Keratinocyte (primary cell): ENCODE data around the gene ATG14. TPM values are rescaled to one million over a fixed set of nuclear protein-coding genes. Genes with fewer than 3 reads are reported as not detected.

Experiments
- DNase-seq: peaks from one replicate; pipeline ENCODE4 v3.0.0-alpha.2; 2011; ENCODE audit warnings: low read depth, missing footprints, low spot score
- FAIRE-seq: peaks from 2 replicates; lab custom pipeline; 2011; peaks lifted over from hg19 to GRCh38; lab: Jason Lieb, UNC
- H2AFZ ChIP-seq: 2 replicates; pipeline ENCODE4 v1.6.0; 2012; ENCODE audit warnings: low read length, control low read depth, inconsistent platforms; ENCODE audit not compliant: control insufficient read depth
- H3K27ac ChIP-seq: 2 replicates; pipeline ENCODE4 v1.5.1; 2011; ENCODE audit warnings: low read length; ENCODE audit not compliant: control insufficient read depth, insufficient read depth
- H3K27me3 ChIP-seq: 3 replicates; pipeline ENCODE4 v1.6.0; 2011; ENCODE audit warnings: low read length; ENCODE audit not compliant: control insufficient read depth, insufficient read depth; ENCODE audit errors: extremely low read depth
- H3K36me3 ChIP-seq, 2 experiments: 2 replicates in 1 of 2; 3 replicates in 1 of 2; pipeline ENCODE4 v1.5.1; 2011; ENCODE audit warnings: low read length in 2 of 2, mild to moderate bottlenecking in 1 of 2; ENCODE audit not compliant: control insufficient read depth in 2 of 2, insufficient read depth in 2 of 2; ENCODE audit errors: extremely low read depth in 1 of 2
- H3K4me1 ChIP-seq: 3 replicates; pipeline ENCODE4 v1.5.1; 2011; ENCODE audit warnings: low read length; ENCODE audit not compliant: control insufficient read depth, insufficient read depth; ENCODE audit errors: extremely low read depth
- H3K4me2 ChIP-seq: 3 replicates; pipeline ENCODE4 v1.6.0; 2011; ENCODE audit warnings: low read depth, low read length; ENCODE audit not compliant: control insufficient read depth, insufficient read depth; ENCODE audit errors: extremely low read depth
- H3K4me3 ChIP-seq, 3 experiments: fragments of 200-600 bp in 1 of 3; sonication (generic) in 1 of 3; 2 replicates in 2 of 3; 3 replicates in 1 of 3; pipeline ENCODE4 v1.5.1; 2011 to 2016; ENCODE audit warnings: low read length in 3 of 3, mild to moderate bottlenecking in 3 of 3, control low read depth in 2 of 3, inconsistent platforms in 1 of 3, low read depth in 1 of 3, mixed read lengths in 1 of 3, mixed run types in 1 of 3, moderate library complexity in 1 of 3; ENCODE audit not compliant: control insufficient read depth in 2 of 3, insufficient read depth in 2 of 3; ENCODE audit errors: extremely low read depth in 1 of 3
- H3K79me2 ChIP-seq: 2 replicates; pipeline ENCODE4 v1.6.0; 2012; ENCODE audit warnings: low read length; ENCODE audit not compliant: control insufficient read depth, insufficient read depth
- H3K9ac ChIP-seq: 3 replicates; pipeline ENCODE4 v1.6.0; 2011; ENCODE audit warnings: low read length; ENCODE audit not compliant: control insufficient read depth, insufficient read depth; ENCODE audit errors: extremely low read depth
- H3K9me1 ChIP-seq: 3 replicates; pipeline ENCODE4 v1.6.0; 2011; ENCODE audit warnings: low read length; ENCODE audit not compliant: control insufficient read depth, insufficient read depth; ENCODE audit errors: extremely low read depth
- H3K9me3 ChIP-seq: 2 replicates; pipeline ENCODE4 v1.5.1; 2012; ENCODE audit warnings: low read depth, low read length; ENCODE audit not compliant: control insufficient read depth
- H4K20me1 ChIP-seq: 3 replicates; pipeline ENCODE4 v1.6.0; 2011; ENCODE audit warnings: low read length; ENCODE audit not compliant: control insufficient read depth, insufficient read depth; ENCODE audit errors: extremely low read depth
- EZH2 ChIP-seq: IDR thresholded peaks from one replicate; pipeline ENCODE4 v1.6.1; 2012; ENCODE audit warnings: inconsistent platforms, mild to moderate bottlenecking, low read length, moderate library complexity
- dilution Hi-C: fragments of 300-500 bp; cut with MboI; formaldehyde crosslinking; loops from one replicate; pipeline ENCODE4 v1.7.0; 2020; ENCODE audit warnings: low sequenced_read_pairs; ENCODE audit not compliant: extremely low pct_ligation_motif_present
- polyA plus RNA-seq, 5 experiments: library from polyadenylated mRNA; depleted of rRNA in 3 of 5; stranded (reverse) in 3 of 5; stranded (forward) in 1 of 5; unstranded in 1 of 5; fragments of >200 nt; gene quantifications; 1 replicate in 1 of 5; 2 replicates in 3 of 5; 3 replicates in 1 of 5; pipeline versions ENCODE4 v1.2.1 to v1.2.3, GENCODE V29; 2011 to 2012; ENCODE audit warnings: missing spikeins in 2 of 5, low read depth in 1 of 5, low replicate concordance in 1 of 5
- TF ChIP-seq, protein P1 (sequence below), 3 experiments: IDR thresholded peaks in 1 of 3; conservative IDR thresholded peaks in 1 of 3; optimal IDR thresholded peaks in 1 of 3; 2 replicates in 2 of 3; 3 replicates in 1 of 3; pipeline versions ENCODE3 to v1.5.1; 2011; ENCODE audit warnings: low read length in 3 of 3, mild to moderate bottlenecking in 3 of 3, moderate library complexity in 2 of 3, control low read depth in 1 of 3, inconsistent platforms in 1 of 3; ENCODE audit not compliant: insufficient read depth in 2 of 3; ENCODE audit errors: extremely low read depth in 1 of 3

The ATG14 gene
- polyA plus RNA-seq, 1 donor (not counting 4 experiments of a cell fraction or from before 2014, with no cell fraction given), result 7.0 TPM

DNA sequence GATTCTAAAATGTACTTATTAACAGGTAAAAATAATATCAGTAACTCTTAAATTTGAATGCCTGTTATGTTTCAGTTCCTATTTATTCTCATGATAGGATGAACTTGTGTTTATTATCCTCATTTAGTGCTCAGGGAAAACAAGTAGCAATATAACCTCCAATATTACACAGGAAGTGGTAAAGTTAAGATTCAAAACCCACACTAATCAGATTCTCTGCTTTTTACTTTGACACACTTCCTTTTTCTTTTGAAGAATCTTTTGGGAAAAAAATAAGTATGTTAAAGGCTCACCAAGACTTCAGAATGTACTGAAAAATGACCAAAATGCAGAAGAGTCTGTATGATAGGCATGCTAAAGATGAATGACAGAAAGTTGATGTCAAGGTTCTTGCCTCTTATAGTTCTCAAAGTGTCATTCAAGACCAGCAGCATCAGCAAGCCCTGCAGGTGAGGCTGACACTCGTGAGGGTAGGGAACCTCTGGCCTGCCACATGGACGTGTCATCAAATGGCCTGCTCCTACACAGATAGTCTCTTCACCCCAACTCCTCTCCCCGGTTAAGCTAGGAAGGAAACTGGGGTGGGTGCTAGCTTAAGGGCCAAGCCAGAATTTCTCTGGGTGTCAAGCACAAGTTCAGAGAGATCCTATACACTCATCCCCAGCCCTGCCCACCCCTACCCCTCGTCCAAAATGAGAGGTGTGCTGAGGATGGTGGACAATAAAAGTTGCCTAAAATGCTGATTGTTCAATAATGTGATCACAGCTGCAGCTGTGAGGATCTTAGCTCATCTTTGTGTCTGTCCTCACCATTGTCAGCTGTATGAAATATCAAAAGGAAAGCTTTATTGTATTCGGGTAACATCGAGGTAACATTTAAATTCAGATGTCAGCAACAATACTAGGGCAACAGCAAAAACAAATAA is 22.5 kb upstream of the ATG14 start:
- Histone ChIP-seq H4K20me1 (no peaks in the 10 kb centered on the region), H3K27me3 (peaks cover 5% of the 10 kb centered on the region), H3K9me3 (no peaks in the 10 kb centered on the region), H3K4me1 (peaks cover 7% of the 10 kb centered on the region), H3K9me1 (no peaks in the 10 kb centered on the region), H3K79me2 (no peaks in the 10 kb centered on the region), H3K4me3 (no peak overlapping the region), H2AFZ (no peak overlapping the region), H3K36me3 (no peaks in the 10 kb centered on the region), H3K9ac (no peak overlapping the region), H3K27ac (no peak overlapping the region), H3K4me2 (no peak overlapping the region)
- TF ChIP-seq EZH2, result no peak
- TF ChIP-seq, protein P1, sequence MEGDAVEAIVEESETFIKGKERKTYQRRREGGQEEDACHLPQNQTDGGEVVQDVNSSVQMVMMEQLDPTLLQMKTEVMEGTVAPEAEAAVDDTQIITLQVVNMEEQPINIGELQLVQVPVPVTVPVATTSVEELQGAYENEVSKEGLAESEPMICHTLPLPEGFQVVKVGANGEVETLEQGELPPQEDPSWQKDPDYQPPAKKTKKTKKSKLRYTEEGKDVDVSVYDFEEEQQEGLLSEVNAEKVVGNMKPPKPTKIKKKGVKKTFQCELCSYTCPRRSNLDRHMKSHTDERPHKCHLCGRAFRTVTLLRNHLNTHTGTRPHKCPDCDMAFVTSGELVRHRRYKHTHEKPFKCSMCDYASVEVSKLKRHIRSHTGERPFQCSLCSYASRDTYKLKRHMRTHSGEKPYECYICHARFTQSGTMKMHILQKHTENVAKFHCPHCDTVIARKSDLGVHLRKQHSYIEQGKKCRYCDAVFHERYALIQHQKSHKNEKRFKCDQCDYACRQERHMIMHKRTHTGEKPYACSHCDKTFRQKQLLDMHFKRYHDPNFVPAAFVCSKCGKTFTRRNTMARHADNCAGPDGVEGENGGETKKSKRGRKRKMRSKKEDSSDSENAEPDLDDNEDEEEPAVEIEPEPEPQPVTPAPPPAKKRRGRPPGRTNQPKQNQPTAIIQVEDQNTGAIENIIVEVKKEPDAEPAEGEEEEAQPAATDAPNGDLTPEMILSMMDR (optimal IDR thresholded peaks at IDR 0.05 in 1 of 3, IDR thresholded peaks at IDR 0.05 in 1 of 3, conservative IDR thresholded peaks at IDR 0.05 in 1 of 3; ENCODE audit: extremely low read depth in 1 of 3, insufficient read depth in 2 of 3, low read length in 3 of 3), result no peak
- dilution Hi-C loops, result no loop called here
- FAIRE-seq, result no peak
- no peak for DNase-seq

DNA sequence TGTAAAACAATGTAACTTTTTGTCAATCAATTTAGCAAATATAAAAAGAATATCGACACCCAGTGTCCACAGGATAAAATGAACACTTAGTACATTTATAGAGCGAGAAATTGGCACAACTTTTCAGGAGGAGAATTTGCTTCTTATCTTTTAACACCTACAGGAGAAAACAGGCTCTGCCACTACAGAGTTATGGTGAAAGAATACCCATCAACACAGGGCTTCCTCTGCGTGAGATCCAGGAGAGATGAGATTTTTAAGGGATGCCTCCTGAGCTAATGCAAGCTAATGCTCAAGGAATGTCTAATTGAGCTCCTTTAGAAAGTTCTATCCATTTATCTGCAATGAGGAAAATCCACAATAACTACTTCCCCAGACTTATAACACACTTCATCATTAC is 21.0 kb upstream of the ATG14 start:
- H3K4me1 ChIP-seq, result peaks cover 22% of the 10 kb centered on the region
- peaks cover 5% of the 10 kb centered on the region for H3K27me3 ChIP-seq
- no peak overlapping the region for H3K4me3 ChIP-seq
- DNase-seq (no peak), FAIRE-seq (no peak)
- H3K4me2 ChIP-seq, result no peak overlapping the region
- TF ChIP-seq EZH2, result no peak
- TF ChIP-seq, protein P1 (optimal IDR thresholded peaks at IDR 0.05 in 1 of 3, IDR thresholded peaks at IDR 0.05 in 1 of 3, conservative IDR thresholded peaks at IDR 0.05 in 1 of 3; ENCODE audit: extremely low read depth in 1 of 3, insufficient read depth in 2 of 3, low read length in 3 of 3), result no peak
- H3K79me2 ChIP-seq, result no peaks in the 10 kb centered on the region
- H3K9me1 ChIP-seq, result no peaks in the 10 kb centered on the region
- no peaks in the 10 kb centered on the region for H3K36me3 ChIP-seq
- no peaks in the 10 kb centered on the region for H3K9me3 ChIP-seq
- no peak overlapping the region for H3K27ac ChIP-seq
- H3K9ac ChIP-seq, result no peak overlapping the region
- dilution Hi-C loops, result no loop called here
- no peaks in the 10 kb centered on the region for H4K20me1 ChIP-seq
- H2AFZ ChIP-seq, result no peak overlapping the region
